A673 (cell line): ENCODE data around the gene ZDHHC23.

Source experiments
- CTCF ChIP-seq: fragments of 300-800, 200-600 bp; sonication (generic); conservative IDR thresholded peaks from 2 replicates; pipeline ENCODE4 v1.5.1; 2017; ENCODE audit warnings: low read depth, mild to moderate bottlenecking, antibody characterized with exemption, low read length, moderate library complexity, mixed read lengths
- EZH2 ChIP-seq: fragments of 200-600 bp; sonication (generic); IDR thresholded peaks from 2 replicates; pipeline ENCODE4 v1.6.1; 2017; ENCODE audit warnings: borderline replicate concordance, low read depth, mild to moderate bottlenecking, mixed read lengths, antibody characterized with exemption, low read length; ENCODE audit not compliant: poor library complexity, severe bottlenecking

- TF ChIP-seq CTCF (no peak), EZH2 (no peak)
Measured at GRCh38 chr3:113953677-113954076, 5.9 kb downstream of the ZDHHC23 start.
